ENCODE measurements around the gene ARHGAP12. TPM values are rescaled to one million over a fixed set of nuclear protein-coding genes. Genes with fewer than 3 reads are reported as not detected.

Gene ARHGAP12
- total and polyA plus RNA-seq, 2 donors (not counting 3 experiments of a cell fraction or from before 2014, with no cell fraction given) = 5.8 to 19.3 TPM

DNA sequence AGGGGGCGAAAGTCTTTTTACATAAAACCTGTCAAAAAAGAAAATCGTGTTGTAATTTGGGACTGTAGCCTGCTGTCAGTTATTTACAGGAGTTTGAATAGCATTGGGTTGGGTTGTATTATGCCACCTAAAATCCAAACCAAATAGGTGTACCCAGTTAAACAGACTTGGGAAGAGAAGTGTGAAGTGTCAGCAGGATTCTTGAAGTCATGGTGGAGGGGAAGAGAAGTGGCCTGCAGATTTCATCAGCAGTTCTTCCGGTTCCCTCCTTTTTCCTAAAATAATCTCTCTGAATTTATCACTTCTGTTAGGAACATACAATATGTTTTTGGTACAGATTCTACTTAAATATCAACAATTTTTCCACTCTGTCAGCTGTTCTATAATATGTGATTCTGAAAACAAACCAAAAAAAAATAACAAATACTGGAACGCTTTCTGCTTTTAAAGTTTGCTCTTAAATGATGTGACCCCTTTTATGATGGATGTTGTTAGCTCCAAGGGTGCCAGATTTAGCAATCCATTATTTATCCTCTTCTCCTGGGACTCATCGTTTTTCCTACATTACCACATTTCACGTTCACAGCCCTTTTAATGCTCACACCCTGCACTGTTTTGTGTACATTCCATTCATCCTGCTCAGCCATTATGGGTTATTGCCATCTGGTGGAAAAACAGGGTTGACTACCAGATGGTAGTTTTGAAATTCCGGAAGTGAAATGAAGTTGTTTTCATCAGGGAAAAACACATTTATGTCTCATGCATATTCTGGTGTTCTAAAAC, 18.7 kb upstream of the ARHGAP12 start:
- Histone ChIP-seq H3K4me3 (replicated peaks in 1 of 3; ENCODE audit: insufficient read depth in 1 of 3, low read depth in 1 of 3, low read length in 3 of 3) (no peak overlapping the region), H3K9ac (replicated peaks; ENCODE audit: extremely low read depth, insufficient read depth, low read length) (peak overlapping the region; percentile 54), H3K4me2 (ENCODE audit: insufficient read depth, low read length) (peak overlapping the region; percentile 62), H3K9me1 (replicated peaks; ENCODE audit: control insufficient read depth, extremely low read depth, insufficient read depth, low read length) (no peaks in the 10 kb centered on the region), H3K79me2 (ENCODE audit: control insufficient read depth, insufficient read depth, low read length) (no peaks in the 10 kb centered on the region), H4K20me1 (replicated peaks; ENCODE audit: control insufficient read depth, extremely low read depth, insufficient read depth, low read length) (no peaks in the 10 kb centered on the region), H3K4me1 (ENCODE audit: control insufficient read depth, extremely low read depth, insufficient read depth, low read length) (peaks cover 31% of the 10 kb centered on the region), H3K9me3 (replicated peaks; ENCODE audit: control insufficient read depth, insufficient read depth, low read length) (no peaks in the 10 kb centered on the region), H3K36me3 (ENCODE audit: control insufficient read depth in 2 of 2, extremely low read depth in 1 of 2, insufficient read depth in 2 of 2, low read length in 2 of 2) (no peaks in the 10 kb centered on the region), H3K27ac (ENCODE audit: insufficient read depth, low read depth, low read length) (peak overlapping the region; percentile 62), H3K27me3 (ENCODE audit: control insufficient read depth in 2 of 2, insufficient read depth in 2 of 2, low read length in 2 of 2) (no peaks in the 10 kb centered on the region), H2AFZ (ENCODE audit: low read depth, low read length) (peak overlapping the region; percentile 18)
- FAIRE-seq (peak; percentile 70), DNase-seq (ENCODE audit: low read depth, low spot score) (peak; percentile 83)
- intact Hi-C loops (cut with micrococcal nuclease) (loop anchor here (1.0 to 5.0 kb wide), 6 partner anchors 19 to 239 kb away; partner anchors contain the start of gene ARHGAP12), dilution Hi-C loops (cut with MboI; ENCODE audit: extremely low pct_ligation_motif_present, low sequenced_read_pairs) (no loop called here)
- ChIA-PET CTCF (interaction anchor here (0.7 to 7.3 kb wide), 12 partner anchors 9 to 264 kb away, joined by 3 to 104 read pairs (median 4); partner anchors contain the start of gene ARHGAP12), POLR2A (no interaction called here)
- TF ChIP-seq, protein P1, sequence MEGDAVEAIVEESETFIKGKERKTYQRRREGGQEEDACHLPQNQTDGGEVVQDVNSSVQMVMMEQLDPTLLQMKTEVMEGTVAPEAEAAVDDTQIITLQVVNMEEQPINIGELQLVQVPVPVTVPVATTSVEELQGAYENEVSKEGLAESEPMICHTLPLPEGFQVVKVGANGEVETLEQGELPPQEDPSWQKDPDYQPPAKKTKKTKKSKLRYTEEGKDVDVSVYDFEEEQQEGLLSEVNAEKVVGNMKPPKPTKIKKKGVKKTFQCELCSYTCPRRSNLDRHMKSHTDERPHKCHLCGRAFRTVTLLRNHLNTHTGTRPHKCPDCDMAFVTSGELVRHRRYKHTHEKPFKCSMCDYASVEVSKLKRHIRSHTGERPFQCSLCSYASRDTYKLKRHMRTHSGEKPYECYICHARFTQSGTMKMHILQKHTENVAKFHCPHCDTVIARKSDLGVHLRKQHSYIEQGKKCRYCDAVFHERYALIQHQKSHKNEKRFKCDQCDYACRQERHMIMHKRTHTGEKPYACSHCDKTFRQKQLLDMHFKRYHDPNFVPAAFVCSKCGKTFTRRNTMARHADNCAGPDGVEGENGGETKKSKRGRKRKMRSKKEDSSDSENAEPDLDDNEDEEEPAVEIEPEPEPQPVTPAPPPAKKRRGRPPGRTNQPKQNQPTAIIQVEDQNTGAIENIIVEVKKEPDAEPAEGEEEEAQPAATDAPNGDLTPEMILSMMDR (IDR thresholded peaks at IDR 0.05; ENCODE audit: extremely low read depth in 1 of 2, insufficient read depth in 1 of 2, low read depth in 1 of 2, low read length in 2 of 2) = peak; percentile 33 to 48
- TF ChIP-seq FOS (IDR thresholded peaks at IDR 0.05; ENCODE audit: borderline replicate concordance, insufficient read depth, low read length) = no peak
- no peak for TF ChIP-seq MYC (IDR thresholded peaks at IDR 0.05; ENCODE audit: low read depth, low read length)
- TF ChIP-seq JUN (IDR thresholded peaks at IDR 0.05; ENCODE audit: borderline replicate concordance, insufficient read depth, insufficient read length, low read depth) = peak; percentile 27
- no peak for TF ChIP-seq GATA2 (IDR thresholded peaks at IDR 0.05; ENCODE audit: insufficient read depth, insufficient read length, low read depth, low read length)
- no peak for TF ChIP-seq POLR2A (IDR thresholded peaks at IDR 0.05; ENCODE audit: low read depth, low read length)
- no TSS peak for BruUV-seq (replicated peaks)

All from endothelial cell of umbilical vein (primary cell).